HG03066 (cell line): ENCODE results near the gene NUDT6.

Experiments
- ATAC-seq: cut with Tn5 transposase; IDR thresholded peaks from one replicate; pipeline ENCODE4 v1.9.1; 2021; ENCODE audit warnings: low read depth; ENCODE audit not compliant: unreplicated experiment

Gene NUDT6

DNA sequence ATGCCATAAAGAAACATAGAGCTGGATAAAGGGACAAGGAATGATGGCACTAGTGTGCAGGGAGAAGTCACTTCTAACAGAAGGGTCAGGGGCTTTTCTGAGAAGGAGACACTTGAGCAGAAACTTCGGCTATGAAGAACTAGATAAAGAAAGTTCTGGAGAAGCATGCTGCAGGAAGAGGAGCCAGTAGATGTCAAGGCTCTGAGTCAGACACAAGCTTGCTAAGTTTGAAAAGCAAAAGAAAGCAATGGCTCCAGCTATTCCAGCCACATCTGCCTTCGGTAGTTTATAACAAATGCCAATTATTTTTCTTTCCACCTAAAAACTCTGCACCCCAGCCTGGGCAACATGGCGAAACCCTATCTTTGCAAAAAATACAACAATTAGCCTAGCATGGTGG is 7.5 kb downstream of the NUDT6 start:
- ATAC-seq = no peak

- peak; percentile 91 for ATAC-seq
Measured at GRCh38 chr4:122914292-122914904, 8.0 kb downstream of the NUDT6 start.

DNA sequence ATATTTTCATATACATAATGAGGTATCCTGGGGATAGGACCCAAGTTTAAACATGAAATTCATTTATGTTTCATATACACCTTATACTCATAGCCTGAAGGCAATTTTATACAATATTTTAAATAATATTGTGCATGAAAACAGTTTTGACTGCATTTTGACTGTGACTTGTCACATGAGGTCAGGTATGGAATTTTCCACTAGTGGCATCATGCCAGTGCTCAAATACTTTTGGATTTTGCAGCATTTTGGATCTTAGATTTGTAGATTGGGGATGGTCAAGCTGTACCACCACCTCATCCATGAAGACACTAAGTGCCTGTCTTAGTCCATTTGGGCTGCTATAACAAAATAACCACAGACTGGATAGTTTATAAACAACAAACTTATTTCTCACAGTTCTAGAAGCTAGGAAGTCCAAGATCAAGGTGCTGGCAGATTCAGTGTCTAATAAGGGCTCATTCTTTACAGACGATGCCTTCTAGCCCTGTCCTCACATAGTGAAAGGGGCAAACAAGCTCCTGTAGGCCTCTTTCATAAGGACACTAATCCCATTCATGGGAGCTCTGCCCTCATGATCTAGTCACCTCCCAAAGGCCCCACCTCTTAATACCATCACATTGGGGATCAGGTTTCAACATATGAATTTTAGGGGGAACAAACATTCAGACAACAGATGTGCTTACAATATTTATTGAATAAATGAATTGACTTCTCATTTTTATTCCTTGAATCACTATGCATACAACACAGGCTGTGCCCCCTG is 9.4 kb downstream of the NUDT6 start:
- no peak for ATAC-seq

- ATAC-seq = no peak
Measured at GRCh38 chr4:122911588-122911987, 10.8 kb downstream of the NUDT6 start.

- ATAC-seq = no peak
Measured at GRCh38 chr4:122909683-122910082, 12.7 kb downstream of the NUDT6 start.

DNA sequence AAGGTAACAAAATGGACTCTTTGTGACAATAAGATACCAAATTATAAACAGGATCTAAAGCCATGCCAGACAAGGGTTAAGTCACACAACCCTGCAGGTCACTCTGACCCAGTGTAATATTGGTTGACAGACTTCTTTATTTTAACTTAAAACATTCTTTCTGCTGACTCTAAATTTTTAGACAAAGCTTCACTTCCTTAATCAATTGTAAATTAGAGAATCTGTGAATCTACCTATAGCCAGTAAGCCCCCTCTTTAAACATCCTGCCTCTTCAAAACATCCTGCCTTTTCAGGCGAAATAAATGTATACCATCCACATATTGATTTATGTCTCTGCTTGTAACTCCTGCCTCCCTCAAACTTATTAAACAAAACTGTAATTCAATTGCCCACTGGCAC is 14.2 kb downstream of the NUDT6 start:
- no peak for ATAC-seq

DNA sequence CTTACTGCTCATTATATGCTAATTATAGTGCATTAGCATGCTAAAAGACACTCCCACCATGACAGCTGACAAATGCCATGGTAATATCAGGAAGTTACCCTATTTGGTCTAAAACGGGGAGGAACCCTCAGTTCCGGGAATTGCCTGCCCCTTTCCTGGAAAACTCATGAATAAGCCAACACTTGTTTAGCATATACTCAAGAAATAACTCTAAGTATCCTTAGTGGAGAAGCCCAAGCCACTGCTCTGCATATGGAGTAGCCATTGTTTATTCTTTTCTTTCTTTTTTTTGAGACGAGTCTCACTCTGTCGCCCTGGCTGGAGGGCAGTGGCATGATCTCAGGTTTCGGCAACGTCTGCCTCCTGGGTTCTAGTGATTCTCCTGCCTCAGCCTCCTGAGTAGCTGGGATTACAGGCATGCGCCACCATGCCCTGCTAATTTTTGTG is 15.5 kb downstream of the NUDT6 start:
- ATAC-seq = no peak

GRCh38 chr4:122903766-122904288 is 18.6 kb downstream of the NUDT6 start:
- ATAC-seq = no peak

GRCh38 chr4:122901247-122902010 is 21.0 kb downstream of the NUDT6 start:
- ATAC-seq = no peak

- ATAC-seq = no peak
Measured at GRCh38 chr4:122900314-122900713, 22.1 kb downstream of the NUDT6 start.

DNA sequence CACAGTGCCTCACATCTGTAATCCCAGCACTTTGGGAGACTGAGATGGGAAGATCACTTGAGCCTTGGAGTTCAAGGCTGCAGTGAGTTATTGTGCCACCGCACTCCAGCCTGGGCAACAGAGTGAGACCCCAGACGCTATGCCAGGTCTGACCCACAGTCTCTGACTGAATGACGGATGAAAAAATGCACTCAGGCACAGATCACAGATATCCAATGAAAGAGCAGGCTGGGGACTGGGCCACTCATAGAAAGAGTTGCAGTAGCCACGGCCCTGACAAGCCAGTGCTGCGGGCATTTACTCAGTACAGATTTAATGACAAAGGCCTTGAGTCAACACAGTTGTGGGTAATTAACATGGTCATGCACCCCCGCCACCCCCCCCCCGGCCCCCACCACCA is 22.7 kb downstream of the NUDT6 start:
- no peak for ATAC-seq

GRCh38 chr4:122898370-122899150 is 23.8 kb downstream of the NUDT6 start:
- ATAC-seq = no peak

DNA sequence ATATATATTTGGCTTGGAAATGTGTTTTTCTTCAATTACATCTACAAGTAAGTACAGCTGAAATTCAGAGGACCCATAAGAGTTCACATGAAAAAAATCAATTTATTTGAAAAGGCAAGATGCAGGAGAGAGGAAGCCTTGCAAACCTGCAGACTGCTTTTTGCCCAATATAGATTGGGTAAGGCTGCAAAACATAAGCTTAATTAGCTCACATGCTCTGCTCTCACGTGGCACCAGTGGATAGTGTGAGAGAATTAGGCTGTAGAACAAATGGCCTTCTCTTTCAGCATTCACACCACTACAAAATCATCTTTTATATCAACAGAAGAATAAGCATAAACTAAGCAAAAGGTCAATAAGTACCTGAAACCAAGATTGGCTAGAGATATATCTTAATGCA is 26.1 kb downstream of the NUDT6 start:
- ATAC-seq = no peak

DNA sequence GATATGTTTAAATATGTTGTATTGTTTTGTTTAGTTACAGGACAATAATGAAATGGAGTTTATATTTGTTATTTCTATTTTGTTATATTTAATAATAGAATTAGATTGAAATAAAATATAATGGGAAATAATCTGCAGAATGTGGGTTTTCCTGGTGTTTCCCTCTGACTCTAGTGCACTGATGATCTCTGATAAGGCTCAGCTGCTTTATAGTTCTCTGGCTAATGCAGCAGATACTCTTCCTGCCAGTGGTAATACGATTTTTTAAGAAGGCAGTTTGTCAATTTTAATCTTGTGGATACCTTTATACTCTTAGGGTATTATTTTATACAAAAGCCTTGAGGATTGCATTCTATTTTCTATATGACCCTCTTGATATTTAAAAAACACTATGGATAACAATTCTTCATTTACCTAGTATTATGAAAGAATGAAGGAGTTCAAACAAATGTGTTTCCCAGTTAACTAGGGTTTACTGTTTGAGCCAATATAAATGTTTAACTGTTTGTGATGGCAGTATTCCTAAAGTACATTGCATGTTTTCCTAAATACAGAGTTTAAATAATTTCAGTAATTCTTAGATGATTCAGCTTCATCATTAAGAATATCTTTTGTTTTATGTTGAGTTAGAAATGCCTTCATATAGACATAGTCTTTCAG is 26.9 kb downstream of the NUDT6 start:
- no peak for ATAC-seq

DNA sequence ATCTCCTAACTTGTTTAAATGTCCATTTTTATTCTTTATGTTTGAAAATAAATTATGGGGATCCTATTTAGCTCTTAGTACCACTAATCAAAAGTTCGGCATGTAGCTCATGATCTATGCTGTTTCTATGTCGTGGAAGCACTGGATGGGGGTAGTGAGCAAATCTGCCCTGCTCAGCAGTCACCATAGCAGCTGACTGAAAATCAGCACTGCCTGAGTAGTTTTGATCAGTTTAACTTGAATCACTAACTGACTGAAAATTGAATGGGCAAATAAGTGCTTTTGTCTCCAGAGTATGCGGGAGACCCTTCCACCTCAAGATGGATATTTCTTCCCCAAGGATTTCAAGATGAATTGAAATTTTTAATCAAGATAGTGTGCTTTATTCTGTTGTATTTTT is 27.6 kb downstream of the NUDT6 start:
- ATAC-seq = no peak

GRCh38 chr4:122890147-122890795 is 32.1 kb downstream of the NUDT6 start:
- no peak for ATAC-seq

DNA sequence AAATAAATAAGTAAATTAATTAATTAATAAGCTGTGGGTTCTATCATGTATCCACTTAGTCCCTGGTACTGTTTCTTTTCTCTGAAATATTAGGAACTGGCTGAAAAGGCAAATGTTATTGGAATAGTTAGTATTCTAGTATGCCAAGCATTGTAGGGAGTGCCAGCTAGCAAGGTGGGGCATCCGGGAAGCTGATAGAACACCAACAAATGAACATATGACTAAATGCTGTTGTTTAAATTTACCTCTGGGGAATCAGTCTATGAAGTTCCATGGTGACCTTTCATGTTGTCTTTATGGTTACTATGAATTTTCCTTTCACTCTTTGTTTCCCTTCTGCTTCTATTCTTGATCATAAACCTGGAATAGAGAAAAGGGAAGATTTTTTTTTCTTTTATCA is 32.7 kb downstream of the NUDT6 start:
- no peak for ATAC-seq

GRCh38 chr4:122884499-122884898 is 37.9 kb downstream of the NUDT6 start:
- ATAC-seq = no peak

- no peak for ATAC-seq
Measured at GRCh38 chr4:122882857-122883735, 39.3 kb downstream of the NUDT6 start.
